ENCODE results near the gene SYTL2.

The SYTL2 gene

DNA sequence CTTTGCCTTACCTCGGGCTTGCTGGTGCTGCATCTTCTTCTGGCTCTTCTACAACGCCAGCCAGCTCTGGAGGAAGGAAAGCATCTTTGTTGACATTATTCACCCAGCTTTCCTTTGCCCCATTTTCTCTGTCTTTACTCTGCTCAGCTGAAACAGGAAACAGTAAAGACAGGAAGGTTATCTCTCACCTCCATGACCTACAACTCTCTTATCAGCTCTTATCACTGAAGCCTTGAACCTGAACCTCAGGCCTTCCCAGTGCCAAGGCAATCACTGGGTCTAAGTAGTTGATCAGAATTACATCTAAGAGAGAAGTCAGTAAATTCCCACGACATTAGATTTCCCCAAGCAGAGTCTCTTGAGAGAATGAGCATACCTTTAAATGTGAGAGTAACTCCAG is 65.3 kb downstream of the SYTL2 start:
- no peak overlapping the region for H3K27ac ChIP-seq

GRCh38 chr11:85742873-85743275 is 68.1 kb downstream of the SYTL2 start:
- peak; percentile 75 for DNase-seq (ENCODE audit: low read depth, low spot score)
- H3K27ac ChIP-seq = peak overlapping the region; percentile 64

More for the DNA sequence above, 65.3 kb downstream of the SYTL2 start:
- DNase-seq (ENCODE audit: low read depth, low spot score) = no peak

- H3K27ac ChIP-seq = peak overlapping the region; percentile 64
- no peak for DNase-seq (ENCODE audit: low read depth, low spot score)
Measured at GRCh38 chr11:85742348-85742747, 68.6 kb downstream of the SYTL2 start.

- DNase-seq (ENCODE audit: low read depth, low spot score) = no peak
- H3K27ac ChIP-seq = no peak overlapping the region
Measured at GRCh38 chr11:85740481-85741400, 70.2 kb downstream of the SYTL2 start.

DNA sequence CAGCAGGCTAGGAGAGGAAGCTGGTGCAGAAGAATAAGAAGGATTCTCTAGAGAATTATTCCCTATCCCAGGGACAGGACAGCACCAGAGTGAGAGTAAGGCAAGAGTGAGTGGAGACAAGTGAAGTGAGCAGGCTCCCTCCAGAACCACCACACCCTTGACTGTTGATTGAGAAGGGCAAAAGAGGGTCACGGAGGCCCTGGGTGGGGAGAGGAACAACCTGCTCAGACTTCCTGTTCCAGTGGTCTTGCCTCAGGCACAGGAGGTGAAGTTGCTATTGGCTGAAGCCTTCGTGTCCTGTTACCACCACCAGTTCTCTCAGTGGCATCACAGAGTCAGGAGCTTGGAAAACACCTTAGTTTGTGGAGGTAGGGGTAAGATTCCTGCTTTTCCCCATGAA is 73.2 kb downstream of the SYTL2 start:
- no peak for DNase-seq (ENCODE audit: low read depth, low spot score)
- no peak overlapping the region for H3K27ac ChIP-seq

DNA sequence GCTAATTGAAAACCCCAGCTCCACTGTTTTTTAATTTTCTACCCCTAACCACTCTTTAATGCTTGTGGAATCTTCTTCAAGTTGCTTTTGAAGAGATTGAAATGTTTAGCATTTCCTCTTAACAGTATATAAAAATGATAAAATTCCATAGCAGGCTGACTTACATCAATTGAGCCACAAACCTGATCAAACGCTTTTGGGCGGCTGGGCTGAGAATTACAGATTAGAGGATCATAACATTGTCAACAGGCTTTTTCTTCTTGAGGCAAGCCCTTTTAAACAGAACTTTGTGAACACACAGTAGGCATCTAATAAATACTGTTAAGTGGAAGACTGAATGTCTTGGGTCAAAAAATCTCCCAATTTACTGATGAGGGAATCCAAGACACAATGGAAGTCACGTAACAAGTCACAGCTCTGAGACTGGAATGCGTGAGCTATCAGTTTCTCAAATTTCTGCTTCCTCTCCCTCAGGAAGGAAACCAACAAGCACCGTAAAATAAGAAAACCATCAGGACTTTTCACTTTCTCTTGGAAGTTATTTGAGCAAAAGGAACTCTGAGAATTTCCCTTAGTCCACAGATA is 75.0 kb downstream of the SYTL2 start:
- no peak for DNase-seq (ENCODE audit: low read depth, low spot score)
- no peak overlapping the region for H3K27ac ChIP-seq

DNA sequence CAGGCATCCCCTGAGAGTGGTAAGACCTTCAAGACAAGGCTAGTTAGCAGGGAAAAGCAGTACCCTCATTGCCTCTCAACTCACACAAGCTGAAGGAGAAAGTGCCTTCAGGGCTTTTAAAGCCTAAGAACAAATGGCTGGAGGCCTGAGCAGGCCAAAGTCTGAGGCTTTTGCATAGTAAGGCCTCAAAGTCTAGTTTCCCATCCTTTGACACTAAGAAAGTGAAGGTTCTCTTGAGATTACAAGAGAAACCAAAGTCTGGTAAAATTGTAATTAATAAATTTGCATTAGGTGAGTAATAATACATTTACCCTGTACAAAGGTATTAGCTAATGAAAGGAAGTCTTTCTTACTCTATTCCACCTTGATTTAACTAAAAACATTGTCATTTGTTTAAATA is 78.0 kb downstream of the SYTL2 start:
- no peak for DNase-seq (ENCODE audit: low read depth, low spot score)

DNA sequence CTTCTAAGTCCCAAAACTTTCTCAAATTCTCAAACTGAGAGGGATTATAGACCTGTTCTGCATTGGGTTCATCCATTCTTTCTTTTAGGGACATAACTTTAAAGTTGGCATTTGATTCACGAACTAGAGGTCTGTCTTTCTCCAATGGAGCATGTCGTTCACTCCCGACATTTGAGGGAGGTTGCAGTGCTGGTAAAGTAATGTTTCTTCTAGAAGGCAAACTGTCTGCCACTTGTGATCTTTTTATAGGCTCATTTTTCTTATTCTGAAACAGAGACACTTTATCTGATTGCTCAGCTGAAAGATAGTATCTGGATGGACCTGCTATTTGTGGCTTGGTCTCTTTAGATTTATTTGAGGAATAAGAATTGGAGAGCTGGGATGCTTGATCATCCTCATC is 84.6 kb downstream of the SYTL2 start:
- peak overlapping the region; percentile 35 for H3K27ac ChIP-seq

More for the DNA sequence above, 78.0 kb downstream of the SYTL2 start:
- no peak overlapping the region for H3K27ac ChIP-seq

DNA sequence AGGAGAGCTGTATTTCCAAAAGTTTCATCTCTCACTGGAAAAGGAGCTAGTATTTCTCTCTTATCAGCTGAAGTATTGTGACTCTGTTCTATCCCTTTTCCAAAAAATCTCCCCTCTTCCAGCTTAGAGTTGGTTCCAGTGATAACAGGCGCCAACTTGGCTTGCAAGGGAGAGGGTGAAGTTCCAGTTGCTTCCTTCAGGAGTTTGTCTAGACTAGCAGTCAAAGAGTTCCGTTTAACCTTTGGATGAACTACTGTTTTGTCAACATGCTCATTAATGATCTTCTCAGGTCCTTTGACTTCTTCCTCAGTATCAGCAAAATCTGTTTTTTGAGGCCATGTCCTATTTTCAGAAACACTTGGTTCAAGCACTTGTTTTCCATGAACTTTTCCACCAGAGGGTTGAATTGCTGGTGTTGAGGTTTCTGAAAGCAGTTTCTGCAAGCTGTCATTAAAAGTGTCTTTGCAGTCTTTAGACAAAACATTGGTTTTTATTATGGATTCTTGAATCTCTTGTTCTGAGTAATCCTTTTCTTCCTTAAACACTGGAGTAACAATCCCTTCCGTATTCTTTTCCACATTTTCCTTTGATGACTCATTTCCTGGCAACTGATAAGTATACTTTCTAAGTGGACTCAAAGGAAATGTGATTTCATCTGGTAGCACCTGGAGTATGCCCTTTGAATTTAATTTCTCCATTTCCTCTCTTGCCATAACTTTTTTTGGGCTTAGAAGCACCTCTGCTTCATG is 85.3 kb downstream of the SYTL2 start:
- peak overlapping the region; percentile 35 for H3K27ac ChIP-seq
- DNase-seq (ENCODE audit: low read depth, low spot score) = no peak

More for the DNA sequence above, 84.6 kb downstream of the SYTL2 start:
- DNase-seq (ENCODE audit: low read depth, low spot score) = no peak

GRCh38 chr11:85724748-85725465 is 86.0 kb downstream of the SYTL2 start:
- H3K27ac ChIP-seq = no peak overlapping the region
- DNase-seq (ENCODE audit: low read depth, low spot score) = no peak

GRCh38 chr11:85723088-85723487 is 87.9 kb downstream of the SYTL2 start:
- DNase-seq (ENCODE audit: low read depth, low spot score) = no peak
- H3K27ac ChIP-seq = no peak overlapping the region

GRCh38 chr11:85721191-85721590 is 89.8 kb downstream of the SYTL2 start:
- DNase-seq (ENCODE audit: low read depth, low spot score) = no peak
- no peak overlapping the region for H3K27ac ChIP-seq

- DNase-seq (ENCODE audit: low read depth, low spot score) = peak; percentile 89
- no peak overlapping the region for H3K27ac ChIP-seq
Measured at GRCh38 chr11:85718991-85719807, 91.7 kb downstream of the SYTL2 start.

DNA sequence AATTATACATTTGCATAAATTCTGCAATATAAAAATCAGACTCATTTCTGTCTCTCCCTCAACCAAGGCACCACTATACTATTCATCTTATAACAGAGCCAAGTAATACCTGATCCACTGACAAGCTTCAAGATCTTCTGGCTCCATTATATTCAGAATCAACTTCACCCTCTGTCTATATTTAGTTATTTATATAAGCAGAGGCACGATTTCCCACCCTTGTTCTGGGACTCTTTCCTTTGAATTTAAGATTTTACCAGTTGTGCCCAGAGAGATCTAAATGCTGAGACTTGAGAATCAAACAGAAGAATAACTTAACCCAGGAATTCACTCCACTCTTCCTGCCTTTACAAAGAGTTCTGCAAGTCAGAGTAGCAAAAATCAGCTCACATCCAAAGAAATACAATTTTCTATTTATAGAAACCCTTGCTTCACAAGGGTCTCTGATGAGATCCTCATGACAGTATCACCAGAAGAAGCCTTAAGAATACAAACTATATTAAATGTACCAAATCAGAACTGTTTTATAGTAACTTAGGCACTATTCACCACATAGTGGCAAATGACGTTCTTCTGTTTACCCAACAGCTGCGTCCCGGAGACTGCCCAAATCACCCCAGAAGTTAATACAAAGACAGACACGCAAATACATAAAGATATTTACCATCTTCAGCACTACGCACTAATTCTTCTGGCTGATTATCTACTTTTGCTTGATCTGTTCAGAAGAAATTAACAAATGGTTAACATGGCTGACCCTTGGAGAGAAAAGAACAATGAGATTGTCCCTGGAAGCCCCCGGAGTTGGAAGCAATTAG is 92.6 kb downstream of the SYTL2 start:
- H3K27ac ChIP-seq = no peak overlapping the region
- no peak for DNase-seq (ENCODE audit: low read depth, low spot score)

GRCh38 chr11:85717429-85717828 is 93.5 kb downstream of the SYTL2 start:
- DNase-seq (ENCODE audit: low read depth, low spot score) = no peak
- H3K27ac ChIP-seq = no peak overlapping the region

DNA sequence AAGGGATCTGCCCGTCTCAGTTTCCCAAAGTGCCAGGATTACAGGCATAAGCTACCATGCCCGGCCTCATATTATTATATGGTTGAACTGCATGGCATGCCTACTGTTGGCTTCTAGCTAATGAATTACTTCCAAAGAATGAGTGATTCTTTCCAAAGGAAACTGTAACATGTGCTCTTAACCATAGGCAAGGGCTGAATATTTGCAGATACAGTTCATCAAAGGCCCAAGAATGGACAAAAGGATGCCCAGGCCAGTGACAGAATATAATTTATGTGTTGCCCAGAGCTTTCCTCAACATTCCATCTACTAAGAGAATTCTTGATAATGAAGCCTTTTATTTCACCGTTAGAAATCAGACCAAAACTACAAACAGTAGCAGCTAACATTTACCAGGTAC is 98.0 kb downstream of the SYTL2 start:
- DNase-seq (ENCODE audit: low read depth, low spot score) = no peak
- H3K27ac ChIP-seq = no peak overlapping the region

DNA sequence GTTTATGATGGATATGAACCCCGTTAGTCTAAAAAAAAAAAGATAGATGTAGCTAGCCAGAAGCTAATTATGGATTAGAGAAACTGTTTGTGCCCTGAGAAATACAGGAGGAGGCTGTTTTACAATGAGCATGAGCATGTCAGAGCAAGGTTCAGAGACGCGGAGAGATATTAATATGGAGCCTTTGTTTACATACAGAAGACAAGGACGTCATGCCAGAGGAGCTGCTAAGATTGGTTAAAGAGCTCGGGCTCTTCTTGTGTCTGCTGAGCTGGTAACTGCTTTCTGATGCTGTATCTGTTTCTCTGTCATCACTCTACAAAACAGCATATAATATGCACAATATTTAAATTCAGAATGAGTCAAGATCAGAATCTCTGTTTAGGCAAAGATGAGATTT is 100.0 kb downstream of the SYTL2 start:
- H3K27ac ChIP-seq = no peak overlapping the region
- DNase-seq (ENCODE audit: low read depth, low spot score) = no peak

- DNase-seq (ENCODE audit: low read depth, low spot score) = no peak
- H3K27ac ChIP-seq = no peak overlapping the region
Measured at GRCh38 chr11:85709941-85710702, 100.8 kb downstream of the SYTL2 start.
